ENCODE results near the gene PDE6D. TPM values are rescaled to one million over a fixed set of nuclear protein-coding genes. Genes with fewer than 3 reads are reported as not detected.

PDE6D gene
- total and polyA plus RNA-seq, 2 of the 4 experiments (the other 2 are of a cell fraction) = 13.8 to 24.7 TPM

GRCh38 chr2:231743376-231744116 lies 37.5 kb downstream of the PDE6D start:
- Histone ChIP-seq H4K5ac (ENCODE audit: low read depth, low read length) (no peak overlapping the region), H4K20me1 (ENCODE audit: insufficient read depth, low read length) (no peaks in the 10 kb centered on the region), H3K9ac (ENCODE audit: low read depth, low read length) (no peak overlapping the region), H4K91ac (ENCODE audit: insufficient read depth, low read depth, low read length) (no peak overlapping the region), H3K18ac (ENCODE audit: low read depth, low read length) (no peak overlapping the region), H2AFZ (replicated peaks; ENCODE audit: low read length, poor library complexity) (no peak overlapping the region), H3K4me3 (ENCODE audit: insufficient read depth, low read depth, low read length) (no peak overlapping the region), H3K27me3 (ENCODE audit: control insufficient read depth, insufficient read depth, low read length) (no peaks in the 10 kb centered on the region), H3K56ac (ENCODE audit: extremely low read depth, insufficient read depth, low read length) (no peak overlapping the region), H2AK5ac (ENCODE audit: low read depth, low read length) (no peak overlapping the region), H2BK15ac (ENCODE audit: low read depth, low read length) (no peak overlapping the region), H3K36me3 (ENCODE audit: control insufficient read depth, insufficient read depth, low read length) (no peaks in the 10 kb centered on the region), H3K4me2 (ENCODE audit: low read depth, low read length) (no peak overlapping the region), H3K14ac (replicated peaks; ENCODE audit: low read depth, low read length) (no peak overlapping the region), H3K4me1 (ENCODE audit: control insufficient read depth, insufficient read depth, low read length) (no peaks in the 10 kb centered on the region), H3K9me1 (ENCODE audit: insufficient read depth, low read length) (0 out of 2 replicates have a peak, but pooled peaks cover 2% of the 10 kb centered on the region), H3K27ac (ENCODE audit: insufficient read depth, low read length) (no peak overlapping the region), H3K9me3 (ENCODE audit: control insufficient read depth, insufficient read depth, low read length) (no peaks in the 10 kb centered on the region), H3K23ac (ENCODE audit: low read depth, low read length) (no peak overlapping the region), H2AK9ac (replicated peaks; ENCODE audit: low read depth, low read length, poor library complexity) (no peak overlapping the region), H3K4ac (ENCODE audit: low read depth, low read length) (no peak overlapping the region), H2BK20ac (ENCODE audit: low read depth, low read length) (no peak overlapping the region), H3K79me1 (ENCODE audit: low read depth in 1 of 2, low read length in 2 of 2) (no peaks in the 10 kb centered on the region), H4K8ac (ENCODE audit: low read depth in 2 of 2, low read length in 2 of 2) (no peak overlapping the region), H2BK5ac (ENCODE audit: low read depth, low read length, poor library complexity, severe bottlenecking) (no peak overlapping the region), H2BK120ac (ENCODE audit: low read depth, low read length) (no peak overlapping the region)
- BruUV-seq (replicated peaks) = no TSS peak
- POLR2A ChIA-PET (ENCODE audit: unreplicated experiment) = interaction anchor here (0.7 kb wide), 1 partner anchor 10 kb away, joined by 7 read pairs; no protein-coding TSS in a partner anchor
- no peak for ATAC-seq (ENCODE audit: low read depth)
- in situ Hi-C loops (cut with MboI; ENCODE audit: low sequenced_read_pairs) = no loop called here
- 66% methylated on average over 3 of the region's 9 CpGs; no CpG with 5 or more reads in 1 of the 2 experiments for WGBS, 2 experiments (ENCODE audit: extremely low coverage in 2 of 2, insufficient read length in 1 of 2)
- CTCF ChIA-PET = interaction anchor here (0.6 kb wide), 1 partner anchor 66 kb away, joined by 6 read pairs; no protein-coding TSS in a partner anchor
- no peak for DNase-seq
- dilution Hi-C loops (cut with HindIII; ENCODE audit: low sequenced_read_pairs, unreplicated experiment) = no loop called here
- intact Hi-C loops (cut with micrococcal nuclease) = no loop called here
- TF ChIP-seq BHLHE40 (IDR thresholded peaks at IDR 0.05; ENCODE audit: low read depth, low read length) = no peak
- TF ChIP-seq RCOR1 (IDR thresholded peaks at IDR 0.05; ENCODE audit: insufficient replicate concordance, low read length) = no peak
- no peak for TF ChIP-seq USF2 (IDR thresholded peaks at IDR 0.05; ENCODE audit: low read depth, low read length)
- TF ChIP-seq MAZ (IDR thresholded peaks at IDR 0.05; ENCODE audit: borderline replicate concordance, low read depth, low read length) = no peak
- TF ChIP-seq CEBPB (IDR thresholded peaks at IDR 0.05; ENCODE audit: low read depth, low read length) = no peak
- TF ChIP-seq POLR2A (IDR thresholded peaks at IDR 0.05; ENCODE audit: low read depth, low read length) = no peak
- no peak for TF ChIP-seq RFX5 (IDR thresholded peaks at IDR 0.05; ENCODE audit: low read depth, low read length)
- no peak for TF ChIP-seq CHD1 (IDR thresholded peaks at IDR 0.05; ENCODE audit: low read depth, low read length)
- TF ChIP-seq CTCF (conservative IDR thresholded peaks at IDR 0.05; ENCODE audit: low read depth, low read length) = no peak
- TF ChIP-seq MAFK (IDR thresholded peaks at IDR 0.05; ENCODE audit: low read depth, low read length) = no peak
- no peak for TF ChIP-seq SMC3 (IDR thresholded peaks at IDR 0.05; ENCODE audit: low read depth, low read length)
- TF ChIP-seq NFE2L2 (IDR thresholded peaks at IDR 0.05; ENCODE audit: low read depth, low read length) = no peak
- TF ChIP-seq MXI1 (IDR thresholded peaks at IDR 0.05; ENCODE audit: borderline replicate concordance, low read depth, low read length) = no peak
- no peak for TF ChIP-seq FOS (IDR thresholded peaks at IDR 0.05; ENCODE audit: low read depth, low read length)
- TF ChIP-seq RAD21 (IDR thresholded peaks at IDR 0.05; ENCODE audit: low read length) = no peak

Data from IMR-90 (cell line).